GM12878 (cell line): ENCODE data around the gene GET3. TPM values are rescaled to one million over a fixed set of nuclear protein-coding genes. Genes with fewer than 3 reads are reported as not detected.

ENCODE experiments used
- FOXM1 ChIP-seq: IDR thresholded peaks from 2 replicates; pipeline ENCODE4 v1.6.1; 2012; ENCODE audit warnings: low read depth, mild to moderate bottlenecking, inconsistent platforms, low read length, moderate library complexity
- NBN ChIP-seq: fragments of 450-650 bp; IDR thresholded peaks from 2 replicates; pipeline ENCODE4 v1.6.1; 2016
- NFYB ChIP-seq: IDR thresholded peaks from 2 replicates; pipeline ENCODE4 v1.6.1; 2011; ENCODE audit warnings: low read depth, mild to moderate bottlenecking, low read length, improper control_type of control experiment, moderate library complexity; ENCODE audit not compliant: insufficient read depth
- POLR2AphosphoS5 ChIP-seq: IDR thresholded peaks from 2 replicates; pipeline ENCODE4 v1.6.1; 2011; ENCODE audit warnings: mild to moderate bottlenecking, low read length, inconsistent platforms
- TAF1 ChIP-seq: IDR thresholded peaks from 2 replicates; pipeline ENCODE4 v1.6.1; 2011; ENCODE audit warnings: mild to moderate bottlenecking, low read depth, low read length, borderline replicate concordance
- polyA plus RNA-seq, 11 experiments: library from polyadenylated mRNA; depleted of rRNA in 4 of 11; unstranded in 6 of 11; stranded (reverse) in 5 of 11; fragments of >200 nt; fragmentation: Nextera tagmentation in 4 of 11; fragmentation: Illumina TruSeq in 1 of 11; extraction: Ambion mirVana in 4 of 11; extraction: Trizol in 1 of 11; gene quantifications; 1 replicate in 1 of 11; 2 replicates in 10 of 11; pipeline versions ENCODE4 v1.2.1 to v1.2.3, GENCODE V29; 2011 to 2016; ENCODE audit warnings: inconsistent platforms in 2 of 11, missing spikeins in 2 of 11, low read depth in 1 of 11
- total RNA-seq, 4 experiments: library from RNA; depleted of rRNA in 3 of 4; stranded (reverse); fragments of >200 nt in 3 of 4; fragmentation: Illumina TruSeq in 1 of 4; extraction: Trizol in 1 of 4; gene quantifications; 2 replicates each; pipeline versions ENCODE4 v1.2.1 to v1.2.3, GENCODE V29; 2013 to 2021
- TF ChIP-seq, protein P1 (sequence below): fragments of 450-650 bp; IDR thresholded peaks from 2 replicates; pipeline ENCODE4 v1.6.1; 2017; ENCODE audit warnings: mild to moderate bottlenecking, low read depth, inconsistent platforms; ENCODE audit not compliant: poor library complexity, severe bottlenecking
- TF ChIP-seq, protein P2 (sequence below): fragments of 450-650 bp; conservative IDR thresholded peaks from 2 replicates; pipeline ENCODE4 v1.6.1; 2017; ENCODE audit warnings: mild to moderate bottlenecking, moderate library complexity

The GET3 gene
- total and polyA plus RNA-seq, 10 of the 15 experiments (the other 5 are each of a cell fraction or from before 2014, with no cell fraction given) = 14.5 to 144 (median 97.2) TPM

GRCh38 chr19:12789098-12789903 lies 52.0 kb downstream of the GET3 start (continued):
- TF ChIP-seq NBN (peak; percentile 90; the same call in 1 of the 2 replicates), FOXM1 (no peak), NFYB (no peak), TAF1 (no peak), POLR2AphosphoS5 (peak; percentile 28)
- TF ChIP-seq, protein P1, sequence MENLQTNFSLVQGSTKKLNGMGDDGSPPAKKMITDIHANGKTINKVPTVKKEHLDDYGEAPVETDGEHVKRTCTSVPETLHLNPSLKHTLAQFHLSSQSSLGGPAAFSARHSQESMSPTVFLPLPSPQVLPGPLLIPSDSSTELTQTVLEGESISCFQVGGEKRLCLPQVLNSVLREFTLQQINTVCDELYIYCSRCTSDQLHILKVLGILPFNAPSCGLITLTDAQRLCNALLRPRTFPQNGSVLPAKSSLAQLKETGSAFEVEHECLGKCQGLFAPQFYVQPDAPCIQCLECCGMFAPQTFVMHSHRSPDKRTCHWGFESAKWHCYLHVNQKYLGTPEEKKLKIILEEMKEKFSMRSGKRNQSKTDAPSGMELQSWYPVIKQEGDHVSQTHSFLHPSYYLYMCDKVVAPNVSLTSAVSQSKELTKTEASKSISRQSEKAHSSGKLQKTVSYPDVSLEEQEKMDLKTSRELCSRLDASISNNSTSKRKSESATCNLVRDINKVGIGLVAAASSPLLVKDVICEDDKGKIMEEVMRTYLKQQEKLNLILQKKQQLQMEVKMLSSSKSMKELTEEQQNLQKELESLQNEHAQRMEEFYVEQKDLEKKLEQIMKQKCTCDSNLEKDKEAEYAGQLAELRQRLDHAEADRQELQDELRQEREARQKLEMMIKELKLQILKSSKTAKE = peak; percentile 70
- TF ChIP-seq, protein P2, sequence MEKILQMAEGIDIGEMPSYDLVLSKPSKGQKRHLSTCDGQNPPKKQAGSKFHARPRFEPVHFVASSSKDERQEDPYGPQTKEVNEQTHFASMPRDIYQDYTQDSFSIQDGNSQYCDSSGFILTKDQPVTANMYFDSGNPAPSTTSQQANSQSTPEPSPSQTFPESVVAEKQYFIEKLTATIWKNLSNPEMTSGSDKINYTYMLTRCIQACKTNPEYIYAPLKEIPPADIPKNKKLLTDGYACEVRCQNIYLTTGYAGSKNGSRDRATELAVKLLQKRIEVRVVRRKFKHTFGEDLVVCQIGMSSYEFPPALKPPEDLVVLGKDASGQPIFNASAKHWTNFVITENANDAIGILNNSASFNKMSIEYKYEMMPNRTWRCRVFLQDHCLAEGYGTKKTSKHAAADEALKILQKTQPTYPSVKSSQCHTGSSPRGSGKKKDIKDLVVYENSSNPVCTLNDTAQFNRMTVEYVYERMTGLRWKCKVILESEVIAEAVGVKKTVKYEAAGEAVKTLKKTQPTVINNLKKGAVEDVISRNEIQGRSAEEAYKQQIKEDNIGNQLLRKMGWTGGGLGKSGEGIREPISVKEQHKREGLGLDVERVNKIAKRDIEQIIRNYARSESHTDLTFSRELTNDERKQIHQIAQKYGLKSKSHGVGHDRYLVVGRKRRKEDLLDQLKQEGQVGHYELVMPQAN = peak; percentile 37; the same call in 1 of the 2 replicates
